Upper lobe of left lung (tissue), 4 donors: ENCODE data around the gene NDUFAF2.

Experiments used
- CTCF ChIP-seq, 6 experiments: fragments of 450-650 bp in 4 of 6; fragments of 200-600 bp in 2 of 6; sonication (generic) in 2 of 6; IDR thresholded peaks; one replicate each; pipeline ENCODE4 v1.5.1; 2016 to 2019; ENCODE audit warnings: antibody characterized with exemption in 6 of 6
- EP300 ChIP-seq, 4 donors: sonication (generic); formaldehyde crosslinking; IDR thresholded peaks; one replicate each; pipeline ENCODE4 v1.5.1; 2017; ENCODE audit warnings: antibody characterized with exemption in 4 of 4, control low read depth in 2 of 4
- POLR2A ChIP-seq, 4 donors: fragments of 450-650 bp; IDR thresholded peaks; one replicate each; pipeline ENCODE4 v1.5.1; 2016 to 2017; ENCODE audit warnings: antibody characterized with exemption in 4 of 4, mild to moderate bottlenecking in 2 of 4
- POLR2AphosphoS5 ChIP-seq, 2 donors: sonication (generic); formaldehyde crosslinking; IDR thresholded peaks; one replicate each; pipeline ENCODE4 v1.5.1; 2017; ENCODE audit warnings: antibody characterized with exemption in 2 of 2

GRCh38 chr5:60903356-60903755, 41.6 kb upstream of the NDUFAF2 start:
- TF ChIP-seq POLR2A (IDR thresholded peaks at IDR 0.05) (no peak), CTCF (IDR thresholded peaks at IDR 0.05) (no peak), POLR2AphosphoS5 (IDR thresholded peaks at IDR 0.05) (no peak), EP300 (IDR thresholded peaks at IDR 0.05) (no peak)
